H9 (cell line): ENCODE measurements around the gene TMEM245. TPM values are rescaled to one million over a fixed set of nuclear protein-coding genes. Genes with fewer than 3 reads are reported as not detected.

Experiments used
- DNase-seq: peaks from one replicate; pipeline ENCODE4 v3.0.0-alpha.2; 2017
- H2AFZ ChIP-seq: one replicate; pipeline ENCODE4 v1.6.1; 2013; ENCODE audit warnings: mild to moderate bottlenecking, low read length, control low read depth, moderate library complexity
- H2AK5ac ChIP-seq: 2 replicates; pipeline ENCODE4 v1.6.1; 2013; ENCODE audit warnings: low read length, control low read depth, mixed read lengths; ENCODE audit not compliant: insufficient read length
- H2BK120ac ChIP-seq: one replicate; pipeline ENCODE4 v1.6.1; 2013; ENCODE audit warnings: low read depth, mild to moderate bottlenecking, low read length, control low read depth, inconsistent platforms; ENCODE audit not compliant: poor library complexity, severe bottlenecking
- H2BK12ac ChIP-seq: 2 replicates; pipeline ENCODE4 v1.6.1; 2013; ENCODE audit warnings: low read length, control low read depth, mixed read lengths, low read depth; ENCODE audit not compliant: insufficient read length
- H2BK15ac ChIP-seq: 2 replicates; pipeline ENCODE4 v1.6.1; 2013; ENCODE audit warnings: low read depth, low read length, control low read depth
- H2BK20ac ChIP-seq: one replicate; pipeline ENCODE4 v1.6.1; 2013; ENCODE audit warnings: low read depth, mild to moderate bottlenecking, low read length, control low read depth, inconsistent platforms; ENCODE audit not compliant: poor library complexity, severe bottlenecking
- H2BK5ac ChIP-seq: 2 replicates; pipeline ENCODE4 v1.6.1; 2013; ENCODE audit warnings: low read length, control low read depth, mixed read lengths; ENCODE audit not compliant: insufficient read length
- H3K14ac ChIP-seq: 2 replicates; pipeline ENCODE4 v1.6.1; 2013; ENCODE audit warnings: low read length, control low read depth; ENCODE audit not compliant: insufficient read depth
- H3K18ac ChIP-seq: 2 replicates; pipeline ENCODE4 v1.6.1; 2013; ENCODE audit warnings: low read depth, mild to moderate bottlenecking, mixed read lengths, low read length, control low read depth; ENCODE audit not compliant: insufficient read length
- H3K23ac ChIP-seq: 2 replicates; pipeline ENCODE4 v1.6.1; 2013; ENCODE audit warnings: low read length, control low read depth, mixed read lengths, low read depth; ENCODE audit not compliant: insufficient read length
- H3K23me2 ChIP-seq: 2 replicates; pipeline ENCODE4 v1.6.1; 2013; ENCODE audit warnings: low read depth, mild to moderate bottlenecking, mixed read lengths, low read length, control low read depth; ENCODE audit not compliant: insufficient read length, poor library complexity, severe bottlenecking
- H3K27ac ChIP-seq: 2 replicates; pipeline ENCODE4 v1.5.1; 2013; ENCODE audit warnings: low read length, control low read depth, mixed read lengths, low read depth; ENCODE audit not compliant: insufficient read length
- H3K27me3 ChIP-seq: 2 replicates; pipeline ENCODE4 v1.6.1; 2013; ENCODE audit warnings: low read length, control low read depth, inconsistent platforms; ENCODE audit not compliant: insufficient read depth
- H3K4ac ChIP-seq: 2 replicates; pipeline ENCODE4 v1.6.1; 2013; ENCODE audit warnings: low read depth, mild to moderate bottlenecking, control low read depth, inconsistent platforms, low read length, moderate library complexity
- H3K4me1 ChIP-seq: 2 replicates; pipeline ENCODE4 v1.6.1; 2013; ENCODE audit warnings: low read length, control low read depth, inconsistent platforms; ENCODE audit not compliant: insufficient read depth
- H3K4me2 ChIP-seq: 2 replicates; pipeline ENCODE4 v1.6.1; 2013; ENCODE audit warnings: low read length, control low read depth, mixed read lengths; ENCODE audit not compliant: insufficient read length, insufficient read depth
- H3K56ac ChIP-seq: 2 replicates; pipeline ENCODE4 v1.6.1; 2013; ENCODE audit warnings: low read depth, mild to moderate bottlenecking, mixed read lengths, low read length, control low read depth; ENCODE audit not compliant: insufficient read length
- H3K79me1 ChIP-seq: 2 replicates; pipeline ENCODE4 v1.6.1; 2013; ENCODE audit warnings: low read depth, mild to moderate bottlenecking, moderate library complexity, low read length, control low read depth, inconsistent platforms; ENCODE audit not compliant: insufficient read depth, poor library complexity, severe bottlenecking
- H3K79me2 ChIP-seq: 2 replicates; pipeline ENCODE4 v1.6.1; 2013; ENCODE audit warnings: low read length, control low read depth, inconsistent platforms; ENCODE audit not compliant: insufficient read depth
- H3K9ac ChIP-seq: 2 replicates; pipeline ENCODE4 v1.6.1; 2013; ENCODE audit warnings: low read length, control low read depth, mixed read lengths; ENCODE audit not compliant: insufficient read length; ENCODE audit errors: extremely low read depth
- H3K9me3 ChIP-seq: one replicate; pipeline ENCODE4 v1.6.1; 2013; ENCODE audit warnings: low read depth, low read length, inconsistent platforms; ENCODE audit not compliant: control insufficient read depth
- H3T11ph ChIP-seq: one replicate; pipeline ENCODE4 v1.6.1; 2013; ENCODE audit warnings: mild to moderate bottlenecking, low read length, control low read depth, inconsistent platforms
- H4K20me1 ChIP-seq: one replicate; pipeline ENCODE4 v1.6.1; 2013; ENCODE audit not compliant: control insufficient read depth, insufficient read length, insufficient read depth
- H4K5ac ChIP-seq: 2 replicates; pipeline ENCODE4 v1.6.1; 2013; ENCODE audit warnings: low read depth, mild to moderate bottlenecking, mixed read lengths, low read length, control low read depth; ENCODE audit not compliant: insufficient read length
- H4K8ac ChIP-seq: replicated peaks from 2 replicates; pipeline ENCODE4 v1.6.1; 2013; ENCODE audit warnings: low read length, control low read depth, mixed read lengths, low read depth; ENCODE audit not compliant: insufficient read length
- H4K91ac ChIP-seq: 2 replicates; pipeline ENCODE4 v1.6.1; 2013; ENCODE audit warnings: low read depth, mild to moderate bottlenecking, moderate library complexity, mixed read lengths, low read length, control low read depth; ENCODE audit not compliant: insufficient read length
- H3K27ac Mint-ChIP-seq, 3 experiments: 2 replicates in 2 of 3; 3 replicates in 1 of 3; pipeline ENCODE4 v1.8.0; 2020 to 2021; ENCODE audit warnings: mixed read lengths in 3 of 3, mild to moderate bottlenecking in 1 of 3, moderate library complexity in 1 of 3
- H3K27me3 Mint-ChIP-seq: 2 replicates; pipeline ENCODE4 v1.8.0; 2021; ENCODE audit warnings: low read depth, mild to moderate bottlenecking, moderate library complexity, mixed read lengths
- H3K36me3 Mint-ChIP-seq, 3 experiments: 2 replicates in 2 of 3; 3 replicates in 1 of 3; pipeline ENCODE4 v1.8.0; 2020 to 2021; ENCODE audit warnings: low read depth in 3 of 3, mixed read lengths in 3 of 3; ENCODE audit not compliant: insufficient read depth in 1 of 3
- H3K4me1 Mint-ChIP-seq, 2 experiments: 2 replicates each; pipeline ENCODE4 v1.8.0; 2020; ENCODE audit warnings: mixed read lengths in 2 of 2
- H3K4me3 Mint-ChIP-seq, 2 experiments: 2 replicates in 1 of 2; 3 replicates in 1 of 2; pipeline ENCODE4 v1.8.0; 2020 to 2021; ENCODE audit warnings: mild to moderate bottlenecking in 2 of 2, mixed read lengths in 2 of 2, moderate library complexity in 1 of 2
- H3K9me3 Mint-ChIP-seq, 2 experiments: 2 replicates in 1 of 2; 3 replicates in 1 of 2; pipeline ENCODE4 v1.8.0; 2020; ENCODE audit warnings: mild to moderate bottlenecking in 2 of 2, mixed read lengths in 2 of 2, moderate library complexity in 1 of 2
- CTCF ChIP-seq: fragments of 200-600 bp; sonication (generic); conservative IDR thresholded peaks from 3 replicates; pipeline ENCODE4 v1.8.0; 2021; ENCODE audit warnings: antibody characterized with exemption, mild to moderate bottlenecking
- WGBS: extraction: QIAGEN DNeasy Blood & Tissue Kit; methylation state at CpG from one replicate; pipeline ENCODE4 v1.1.7; 2013; ENCODE audit warnings: missing lambda C conversion rate, low lambda C conversion rate, mixed read lengths; ENCODE audit not compliant: insufficient read length; ENCODE audit errors: extremely low coverage; 5-methylcytosine and 5-hydroxymethylcytosine counted together
- total RNA-seq: library from RNA; stranded (reverse); gene quantifications from 2 replicates; pipeline ENCODE4 v1.2.1, GENCODE V29; 2021

Gene TMEM245
- total RNA-seq, 1 experiment from 2014 or later, result 37.9 TPM

DNA sequence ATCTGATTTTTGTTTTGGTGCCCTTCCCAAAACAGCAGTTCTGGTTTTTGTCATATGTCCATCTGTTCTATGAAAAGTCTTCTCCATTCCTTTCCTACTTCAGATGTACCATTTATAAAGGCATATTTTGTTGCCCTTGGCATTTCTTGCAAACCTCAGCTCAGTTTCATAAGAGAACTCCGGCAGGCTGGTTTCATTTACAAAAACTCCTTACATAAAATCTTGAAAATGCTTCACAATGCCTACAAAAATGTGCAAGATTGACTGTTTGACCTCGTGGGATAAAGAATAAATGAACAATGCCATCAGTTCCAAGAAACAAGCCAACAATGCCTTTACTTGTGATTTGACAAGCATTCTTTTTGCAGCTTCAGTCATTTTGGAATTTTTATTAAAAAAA, 67.3 kb downstream of the TMEM245 start:
- Histone ChIP-seq H3K79me1 (peaks cover 2% of the 10 kb centered on the region), H2BK20ac (no peak overlapping the region), H2BK120ac (no peak overlapping the region), H3K18ac (no peak overlapping the region), H2BK12ac (no peak overlapping the region), H3K79me2 (no peaks in the 10 kb centered on the region), H2AFZ (no peak overlapping the region), H2BK15ac (no peak overlapping the region), H3K23ac (no peak overlapping the region), H3K4me2 (no peak overlapping the region), H4K20me1 (no peaks in the 10 kb centered on the region), H3K23me2 (no peaks in the 10 kb centered on the region), H3K4ac (no peak overlapping the region), H2BK5ac (no peak overlapping the region), H3K9ac (no peak overlapping the region), H3K4me1 (peaks cover 3% of the 10 kb centered on the region; the same call in 1 of the 2 replicates), H3T11ph (no peak overlapping the region), H3K56ac (no peak overlapping the region), H3K9me3 (no peaks in the 10 kb centered on the region), H4K91ac (no peak overlapping the region), H4K5ac (no peak overlapping the region), H2AK5ac (no peak overlapping the region), H4K8ac (no peak overlapping the region), H3K27me3 (no peaks in the 10 kb centered on the region), H3K27ac (no peak overlapping the region), H3K14ac (no peak overlapping the region)
- H3K9me3 Mint-ChIP-seq, result no peaks in the 10 kb centered on the region
- H3K27me3 Mint-ChIP-seq, result no peaks in the 10 kb centered on the region
- H3K4me3 Mint-ChIP-seq, result no peak overlapping the region
- no CpG with 5 or more reads among the region's 2 CpGs for WGBS
- peaks cover 51 to 88% (median 85%) of the 10 kb centered on the region in 3 experiments; a peak in 6 of 7 replicates for H3K36me3 Mint-ChIP-seq
- H3K4me1 Mint-ChIP-seq, result peaks cover 18 to 20% of the 10 kb centered on the region in 2 experiments
- no peak overlapping the region for H3K27ac Mint-ChIP-seq
- TF ChIP-seq CTCF, result no peak
- no peak for DNase-seq
